Activated effector memory CD4-positive, alpha-beta T cell treated with anti-CD3 and anti-CD28 coated beads, Interleukin-2, amount 50 U/mL, for 16 hours (primary cell): ENCODE results near the gene CRACR2B.
A peak's percentile ranks its signal among the peaks of the same experiment; 100 is the strongest.

Experiments
- DNase-seq: peaks from one replicate; pipeline ENCODE4 v3.0.0-alpha.2; 2020

CRACR2B gene

DNA sequence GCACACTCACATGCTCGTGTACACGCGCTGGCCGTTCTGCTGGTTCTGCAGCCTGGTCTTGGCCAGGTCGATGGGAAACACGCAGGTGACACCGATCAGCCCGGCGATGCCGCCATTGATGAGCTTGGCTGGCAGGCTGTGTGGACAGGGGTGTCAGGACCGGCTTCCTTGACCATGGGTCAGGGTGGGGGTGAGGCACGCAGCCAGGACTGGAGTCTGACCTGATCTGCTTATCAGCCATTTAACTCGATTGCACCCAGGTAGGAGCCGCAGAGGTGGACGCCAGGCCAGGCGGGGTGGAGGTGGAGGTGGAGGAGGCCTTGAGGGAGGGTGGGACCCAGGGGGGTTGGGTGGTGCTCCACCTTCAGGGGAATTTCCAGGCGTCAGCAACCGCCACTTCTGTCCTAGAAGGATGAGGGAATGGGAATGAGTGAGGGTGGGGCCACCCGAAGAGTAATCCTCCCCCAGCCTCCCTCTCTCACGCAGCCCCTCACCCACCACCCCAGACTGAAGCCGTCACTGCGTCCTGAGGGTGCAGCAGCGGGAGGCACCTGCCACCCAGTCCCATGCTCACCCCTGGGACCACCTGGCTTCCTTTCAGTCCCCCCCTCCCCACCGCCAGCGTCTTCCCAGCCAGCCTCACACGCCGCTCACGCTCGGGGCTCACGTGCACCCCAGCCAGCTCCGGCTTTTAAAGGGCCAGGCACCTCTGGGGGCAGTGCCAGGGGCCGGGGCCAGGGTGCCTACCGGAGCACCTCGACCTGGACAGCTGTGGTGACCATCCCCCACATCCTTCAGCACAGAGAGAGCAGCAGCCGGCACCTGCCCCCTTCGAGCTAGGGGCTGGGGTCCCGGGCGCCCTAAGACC is 32.7 kb upstream of the CRACR2B start:
- DNase-seq, result no peak

DNA sequence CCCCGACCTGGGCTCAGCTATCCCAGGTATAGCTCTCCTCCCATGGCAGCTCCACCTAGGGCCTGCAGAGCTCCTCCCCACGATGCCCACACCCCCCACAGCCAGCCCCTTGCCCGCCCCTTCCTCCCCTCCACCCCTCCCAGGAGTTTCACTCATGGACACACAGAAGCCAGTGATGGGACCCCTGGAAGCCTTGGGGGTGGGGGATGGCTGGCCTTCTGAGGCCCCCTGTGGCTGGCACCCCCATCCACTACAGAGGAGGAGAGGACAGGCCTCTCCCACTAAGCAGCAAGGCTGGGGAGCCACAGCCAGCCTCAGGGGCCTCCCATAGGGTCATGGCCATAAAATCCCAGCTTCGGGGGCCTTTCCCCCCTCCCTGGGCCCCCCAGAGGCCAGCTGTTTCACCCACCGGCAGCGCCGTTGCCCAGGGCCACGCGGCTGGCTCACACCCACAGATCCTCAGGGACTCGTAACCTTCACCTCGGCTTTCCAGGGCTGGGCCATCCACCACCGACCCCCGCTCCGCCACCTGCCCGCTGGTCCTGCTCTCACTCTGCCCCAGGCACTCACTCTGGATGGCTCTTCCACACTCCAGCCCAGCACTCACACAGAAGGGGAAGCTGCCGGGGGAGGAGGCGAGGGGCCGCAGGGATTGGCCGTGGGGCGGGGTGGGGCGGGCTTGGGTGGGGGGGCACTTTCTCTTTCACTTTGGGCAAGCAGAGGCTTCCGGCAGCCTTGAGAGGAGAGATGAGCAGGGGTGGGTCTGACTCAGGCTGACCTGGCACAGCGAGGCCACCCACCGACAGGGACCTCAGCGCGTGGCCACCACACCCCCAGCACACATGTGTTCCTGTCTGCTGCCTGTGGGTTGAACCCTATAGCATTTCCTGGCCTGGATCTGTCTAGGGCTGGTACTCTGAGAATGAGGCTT is 31.8 kb upstream of the CRACR2B start:
- peak; percentile 92 for DNase-seq

DNA sequence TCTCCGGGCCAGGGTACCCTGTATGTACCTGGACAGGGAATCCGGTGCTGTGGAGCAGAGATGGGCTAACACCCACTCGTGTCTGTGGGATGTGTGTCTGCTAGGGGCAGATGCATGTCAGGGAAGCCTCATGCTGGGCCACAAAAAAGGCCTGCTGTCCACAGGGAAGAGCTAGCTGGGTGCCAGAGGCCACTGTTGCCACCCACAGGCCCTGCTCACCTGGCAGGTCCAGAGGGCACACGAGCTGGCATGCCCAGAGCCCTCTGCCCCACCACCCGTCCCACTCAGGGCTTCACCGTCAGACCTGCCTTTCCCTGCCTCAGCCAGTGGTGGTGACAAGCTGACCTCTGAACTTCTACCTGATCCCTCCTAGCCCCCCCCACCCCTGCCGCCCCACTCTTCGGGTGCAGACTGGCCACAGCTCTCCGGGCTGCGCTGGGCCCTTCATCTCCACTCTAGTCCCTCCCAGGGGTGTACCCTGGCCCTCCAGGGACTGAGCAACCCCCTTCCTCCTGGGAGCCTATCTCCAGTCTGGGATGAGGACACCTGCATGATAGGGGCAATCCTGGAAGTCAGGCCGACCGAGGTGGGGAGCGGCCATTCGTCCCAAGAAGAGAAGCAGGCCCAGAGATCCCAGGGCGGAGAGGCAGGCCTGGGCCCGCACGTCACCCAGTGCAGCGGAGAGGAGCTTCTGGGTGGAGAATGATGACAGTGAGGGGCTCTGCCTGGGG is 31.0 kb upstream of the CRACR2B start:
- peak; percentile 71 for DNase-seq

DNA sequence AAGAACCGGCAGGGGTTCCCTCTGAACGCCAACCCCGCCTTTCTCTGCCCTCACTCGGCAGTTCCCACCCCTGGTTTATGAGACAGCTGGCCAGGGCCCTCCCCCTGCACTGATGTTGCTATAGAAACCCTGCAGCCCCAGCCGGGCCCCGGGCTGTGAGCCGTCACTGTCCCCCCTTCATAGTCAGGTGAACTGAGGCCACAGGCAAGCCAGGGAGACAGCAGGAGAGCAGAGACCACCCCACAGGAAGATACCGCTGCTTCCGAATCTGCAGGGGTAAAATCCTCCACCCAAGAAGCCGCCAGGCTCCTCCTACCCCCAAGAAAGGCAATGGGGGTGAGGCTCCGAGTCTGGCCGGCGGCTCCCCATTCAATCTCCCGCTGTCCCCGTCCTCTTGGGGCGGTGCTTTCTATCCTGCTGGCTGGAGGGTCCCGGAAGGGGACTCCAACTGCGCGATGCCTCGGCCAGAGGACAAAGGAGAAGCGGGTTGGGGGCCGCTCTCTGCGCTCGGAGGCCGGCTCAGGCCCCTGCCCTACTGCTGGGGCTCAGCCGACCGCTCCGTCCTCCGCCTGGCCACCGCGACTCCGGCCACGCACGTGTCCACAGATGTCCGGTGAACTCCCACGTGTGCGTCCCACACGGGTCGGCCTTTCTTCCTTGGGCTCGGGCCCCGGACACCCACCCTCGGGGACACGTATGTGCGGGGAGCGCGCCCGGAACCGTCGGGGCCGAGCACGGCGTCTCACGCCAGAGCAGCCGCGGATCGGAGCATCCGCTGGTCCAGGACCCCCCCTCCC is 30.2 kb upstream of the CRACR2B start:
- DNase-seq, result peak; percentile 89

DNA sequence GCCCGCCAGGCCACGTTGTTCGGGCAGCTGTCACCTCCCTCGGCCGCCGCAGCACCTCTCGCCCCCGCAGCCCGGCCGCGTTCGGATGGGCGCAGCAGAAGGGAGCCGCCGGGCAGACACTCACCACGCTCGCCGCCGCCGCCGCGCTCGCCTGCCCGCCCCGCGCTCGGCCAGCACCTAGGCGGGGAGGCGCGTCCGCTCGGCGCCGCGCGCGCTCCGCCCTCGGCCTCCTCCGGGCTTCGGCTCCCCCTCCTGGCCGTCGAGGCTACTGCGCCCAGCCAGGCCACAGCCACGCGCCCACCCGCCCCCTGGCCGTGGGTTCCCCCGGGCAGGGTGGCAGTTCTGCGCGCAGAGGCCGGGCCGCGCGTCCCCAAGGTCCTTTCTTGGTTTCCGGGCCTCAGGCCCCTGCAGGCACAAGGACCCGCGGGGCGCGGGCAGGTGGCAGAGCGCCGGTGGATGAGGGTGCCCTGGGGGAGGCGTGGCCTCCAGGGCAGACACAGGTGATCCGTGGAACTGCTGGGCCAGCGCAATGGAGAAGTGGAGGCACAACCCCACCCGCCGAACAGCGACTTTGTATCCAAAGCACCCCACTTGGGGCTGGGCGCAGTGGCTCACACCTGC is 29.5 kb upstream of the CRACR2B start, which contains the start of gene SLC25A22:
Gene SLC25A22 (minus strand): TSS at position 189 of the 621 bp plus-strand sequence. CDS start 3,275 bp downstream, outside the sequence.
- peak; percentile 95 for DNase-seq

DNA sequence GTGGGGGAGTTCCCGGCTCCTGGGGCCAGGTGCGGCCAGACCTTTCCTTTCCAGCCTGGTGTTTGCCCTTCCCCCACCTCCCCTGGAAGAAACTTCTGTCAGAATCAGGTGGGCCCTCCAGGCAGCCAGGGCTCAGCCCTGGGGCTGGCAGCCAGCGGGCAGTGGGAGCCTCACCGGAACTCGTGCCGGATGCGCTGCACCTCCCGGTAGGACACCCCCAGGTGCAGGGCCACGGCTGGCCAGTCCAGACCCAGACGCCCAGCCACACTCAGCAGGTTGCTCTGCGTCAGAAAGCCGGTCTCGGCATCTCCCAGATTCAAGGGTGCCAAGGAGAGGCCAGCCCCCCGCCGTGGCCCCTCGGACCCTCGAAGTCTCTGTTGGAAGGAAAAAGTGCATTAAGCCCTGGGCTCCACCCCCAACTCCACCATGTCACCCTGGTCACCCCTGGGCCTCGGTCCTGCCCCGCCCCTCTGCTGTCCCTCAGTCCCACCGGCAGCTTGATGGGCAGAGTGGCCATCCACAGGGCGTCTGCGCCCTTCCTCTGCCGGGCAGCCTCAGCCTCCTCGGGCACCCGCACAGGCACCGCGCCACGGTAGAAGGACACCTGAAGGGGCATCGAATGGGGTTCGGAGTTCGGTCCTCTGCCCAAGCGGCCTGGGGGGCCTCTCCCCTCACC is 27.9 kb upstream of the CRACR2B start:
- no peak for DNase-seq

DNA sequence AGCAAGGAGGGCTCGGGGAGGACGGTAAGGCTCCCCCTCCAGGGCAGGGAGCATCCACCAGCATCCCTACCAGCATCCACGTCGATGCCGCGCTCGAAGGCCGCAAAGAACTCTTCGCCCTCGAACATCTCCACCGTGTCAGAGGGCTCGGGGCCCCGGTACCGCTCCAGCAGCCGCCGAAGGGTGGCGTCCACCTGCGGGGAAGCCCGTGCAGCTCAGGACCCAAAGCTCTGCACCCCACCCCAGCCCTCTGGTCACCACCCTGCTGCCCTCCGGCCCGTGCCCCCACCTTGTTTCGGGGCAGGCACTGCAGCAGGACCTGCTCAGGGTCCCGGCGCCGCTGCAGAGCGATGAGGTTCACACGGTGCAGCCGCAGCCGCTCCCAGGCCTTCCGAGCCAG is 27.2 kb upstream of the CRACR2B start:
- DNase-seq, result no peak

DNA sequence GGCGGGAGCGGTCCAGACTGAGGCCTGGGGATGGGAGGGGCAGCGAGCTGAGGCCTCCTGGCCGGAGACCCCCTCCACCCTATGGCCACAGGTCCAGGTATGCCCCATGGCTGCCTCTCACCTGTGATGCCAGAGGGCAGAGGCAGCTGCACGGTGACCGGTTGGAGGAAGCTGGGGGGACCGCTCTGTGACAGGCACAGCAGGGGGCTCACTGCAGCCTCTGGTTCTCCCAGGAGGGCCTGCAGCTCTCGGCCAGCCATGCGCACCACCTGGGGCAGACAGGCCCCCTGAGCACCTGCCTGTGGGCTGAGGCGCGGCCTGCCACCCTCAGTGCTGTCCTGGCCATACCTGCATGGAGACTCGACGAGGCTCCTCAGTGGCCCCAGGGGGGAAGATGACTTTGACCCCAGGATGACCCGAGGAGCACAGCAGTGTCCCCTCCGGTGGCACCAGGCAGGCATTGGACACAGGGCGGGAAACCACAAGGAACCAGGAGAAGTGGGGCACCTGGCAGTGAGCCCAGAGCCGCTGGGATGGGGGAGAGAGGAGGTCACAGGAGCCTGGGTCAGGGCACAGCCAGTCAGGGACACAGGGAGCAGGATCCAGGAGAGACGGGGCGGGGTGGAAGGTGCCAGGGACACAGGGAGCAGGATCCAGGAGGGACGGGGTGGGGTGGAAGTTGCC is 26.5 kb upstream of the CRACR2B start:
- DNase-seq, result no peak

DNA sequence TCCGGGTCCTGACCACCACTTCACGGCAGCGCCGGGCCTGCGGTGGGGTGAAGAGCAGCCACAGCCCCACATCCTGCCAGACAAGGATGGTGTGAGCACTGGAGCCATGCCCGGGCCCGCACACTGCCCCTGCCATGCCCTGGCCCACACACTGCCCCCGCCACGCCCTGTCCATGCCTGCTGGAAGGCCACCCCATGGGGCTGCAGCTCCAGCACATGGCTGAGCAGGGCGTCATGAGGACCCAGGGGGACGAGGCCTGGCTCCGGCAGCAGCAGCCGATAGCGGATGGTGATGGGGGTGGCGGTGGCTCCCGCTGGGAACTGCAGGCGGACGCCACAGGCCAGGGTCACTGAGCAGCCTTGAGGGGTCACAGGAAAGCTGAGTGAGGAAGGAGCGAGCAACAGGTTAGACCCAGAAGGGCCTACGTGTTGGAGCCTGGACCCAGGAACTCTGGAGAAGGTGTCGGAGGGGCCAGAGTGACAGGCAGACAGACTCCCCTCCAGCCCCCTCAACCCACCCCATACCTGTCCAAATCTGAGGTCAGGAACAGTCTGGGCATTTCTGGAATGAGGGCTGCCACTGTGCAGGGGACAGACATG is 25.6 kb upstream of the CRACR2B start:
- DNase-seq, result no peak

DNA sequence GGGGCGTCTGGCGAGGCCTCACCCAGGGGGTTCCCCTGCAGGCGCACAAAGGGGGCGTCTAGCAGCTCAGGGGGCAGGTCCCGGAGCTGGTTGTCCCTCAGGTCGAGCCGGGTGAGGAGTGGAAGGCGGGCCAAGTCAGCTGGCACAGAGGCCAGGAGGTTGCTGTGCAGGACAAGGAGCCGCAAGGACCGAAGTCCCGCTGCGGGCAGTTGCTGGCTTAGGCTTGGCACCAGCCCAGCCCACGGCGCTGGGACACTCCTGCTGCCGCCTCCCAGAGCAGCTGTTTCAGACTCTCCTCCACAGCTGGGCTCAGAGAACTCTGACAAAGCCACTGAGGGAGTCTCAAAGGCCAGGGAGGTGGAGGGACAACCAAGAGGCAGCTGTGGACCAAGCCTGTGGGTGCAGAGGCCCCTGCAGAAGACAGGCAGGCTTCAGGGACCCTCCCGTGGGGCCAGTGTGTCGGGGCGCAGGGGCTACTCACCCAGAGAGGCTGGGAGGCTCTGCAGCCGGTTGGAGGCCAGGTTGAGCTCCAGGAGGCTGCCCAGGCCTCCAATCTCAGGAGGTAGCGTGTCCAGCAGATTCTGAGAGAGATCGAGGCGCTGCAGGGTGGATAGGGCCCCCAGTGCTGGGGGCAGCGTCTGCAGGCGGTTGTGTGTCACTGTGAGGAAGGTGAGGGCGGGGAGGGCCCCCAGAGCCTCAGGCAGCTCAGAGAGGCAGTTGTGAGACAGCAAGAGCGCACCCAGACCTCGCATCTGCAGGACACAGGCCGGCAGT is 24.8 kb upstream of the CRACR2B start:
- DNase-seq, result no peak

DNA sequence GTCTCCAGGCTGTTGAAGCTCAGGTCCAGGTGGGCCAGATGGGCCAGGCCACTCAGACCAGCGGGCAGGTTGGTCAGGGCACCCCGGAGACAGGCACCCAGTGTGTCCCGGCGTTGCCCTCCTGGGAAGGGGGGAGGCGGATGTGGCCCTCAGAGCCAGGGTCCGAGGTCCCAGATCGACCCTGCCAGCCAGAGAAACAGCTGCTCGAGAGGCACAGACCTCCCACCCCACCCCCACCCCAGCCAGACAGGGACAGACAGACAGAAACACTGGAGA is 24.3 kb upstream of the CRACR2B start:
- DNase-seq, result no peak

DNA sequence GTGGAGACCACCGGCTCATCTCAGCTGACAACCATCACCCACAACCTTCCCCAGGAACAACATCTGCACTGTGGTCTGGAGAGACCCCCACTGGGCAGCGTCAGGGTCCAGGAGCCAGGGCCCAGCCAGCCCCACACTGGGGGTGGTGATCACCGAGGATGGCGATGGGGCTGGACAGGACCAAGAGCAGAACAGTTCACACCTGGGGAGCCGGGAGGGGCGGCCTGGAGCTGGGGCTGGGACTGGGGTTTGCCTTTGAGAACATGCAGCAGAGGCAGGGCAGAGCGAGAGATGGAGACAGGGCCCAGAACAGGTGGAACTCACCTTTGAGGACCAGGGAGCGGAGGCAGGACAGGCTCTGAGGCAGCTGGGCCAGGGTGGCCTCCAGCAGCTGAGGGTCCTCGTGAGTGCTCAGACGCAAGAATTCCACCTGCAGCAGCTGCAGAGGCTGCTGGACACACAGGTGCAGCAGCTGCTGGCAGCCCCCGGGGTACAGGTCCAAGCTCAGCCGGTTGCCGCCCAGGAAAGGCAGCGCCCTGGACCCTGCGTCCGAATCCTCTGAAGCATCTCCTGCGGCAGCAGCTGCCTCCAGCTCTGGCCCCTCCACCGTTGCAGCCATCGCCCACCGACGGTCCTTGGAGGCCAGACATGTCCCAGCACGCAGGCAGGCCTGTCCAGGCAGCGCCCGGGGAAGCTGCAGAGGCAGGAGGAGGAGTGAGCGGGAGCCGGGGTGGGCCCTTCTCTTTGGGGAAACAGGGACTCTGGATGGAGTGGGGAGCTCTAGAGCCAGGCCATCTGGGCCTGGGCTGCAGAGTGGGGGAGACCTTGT is 23.7 kb upstream of the CRACR2B start:
- no peak for DNase-seq

DNA sequence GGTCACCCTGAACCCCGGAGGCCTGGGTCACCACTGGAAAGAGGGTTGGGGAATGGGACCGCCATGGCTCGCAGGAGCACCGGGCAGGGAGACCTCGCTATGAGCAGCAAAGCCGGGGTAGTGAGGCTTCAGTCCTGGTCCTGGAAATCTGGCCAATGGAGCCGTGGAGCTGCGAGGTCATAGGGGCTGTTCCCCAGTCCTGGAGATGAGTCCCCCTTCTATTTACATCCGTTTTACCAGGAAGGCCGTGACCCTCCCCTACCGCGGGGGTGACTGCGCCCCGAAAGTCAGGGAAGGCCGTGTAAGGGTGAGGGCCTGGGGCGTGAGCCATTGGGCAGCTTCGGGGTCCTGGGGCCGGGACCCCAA is 23.1 kb upstream of the CRACR2B start:
- DNase-seq, result no peak

DNA sequence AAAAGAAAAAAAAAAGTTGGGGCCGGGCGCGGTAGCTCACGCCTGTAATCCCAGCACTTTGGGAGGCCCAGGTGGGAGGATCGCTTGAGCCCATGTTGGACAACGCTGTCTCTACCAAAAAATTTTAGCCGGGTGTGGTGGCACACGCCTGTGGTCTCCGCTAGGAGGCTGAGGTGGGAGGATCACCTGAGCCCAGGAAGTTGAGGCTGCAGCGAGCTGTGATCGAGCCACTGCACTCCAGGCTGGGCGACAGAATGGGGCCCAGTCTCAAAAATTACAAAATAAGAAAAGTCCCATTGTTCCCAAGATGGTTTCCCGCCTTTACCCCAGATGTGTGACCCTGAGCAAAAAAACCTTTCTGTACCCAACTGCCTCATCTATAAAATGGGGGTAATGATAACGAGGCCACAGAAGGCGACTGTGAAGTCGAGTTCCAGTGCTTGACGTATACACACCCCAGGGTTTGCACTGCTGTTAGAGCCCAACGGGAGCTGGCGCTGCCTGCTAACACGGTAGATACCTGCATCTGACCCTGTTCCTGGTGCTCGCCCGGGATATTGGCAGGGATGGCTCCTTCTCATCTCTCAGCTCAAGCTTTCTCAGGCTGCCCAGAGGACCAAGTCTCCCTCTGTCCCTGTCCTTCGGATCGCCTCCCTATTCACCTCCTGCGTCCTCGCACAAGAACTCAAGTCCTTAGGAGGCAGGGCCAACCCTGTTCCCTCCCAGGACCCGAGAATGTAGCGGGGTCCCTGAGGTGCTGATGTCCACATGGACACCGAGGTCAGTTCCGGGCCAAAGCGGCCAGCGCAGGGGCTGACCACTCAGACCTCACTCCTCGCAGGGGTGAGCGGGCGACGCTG is 19.1 kb upstream of the CRACR2B start:
- DNase-seq, result peak; percentile 81

DNA sequence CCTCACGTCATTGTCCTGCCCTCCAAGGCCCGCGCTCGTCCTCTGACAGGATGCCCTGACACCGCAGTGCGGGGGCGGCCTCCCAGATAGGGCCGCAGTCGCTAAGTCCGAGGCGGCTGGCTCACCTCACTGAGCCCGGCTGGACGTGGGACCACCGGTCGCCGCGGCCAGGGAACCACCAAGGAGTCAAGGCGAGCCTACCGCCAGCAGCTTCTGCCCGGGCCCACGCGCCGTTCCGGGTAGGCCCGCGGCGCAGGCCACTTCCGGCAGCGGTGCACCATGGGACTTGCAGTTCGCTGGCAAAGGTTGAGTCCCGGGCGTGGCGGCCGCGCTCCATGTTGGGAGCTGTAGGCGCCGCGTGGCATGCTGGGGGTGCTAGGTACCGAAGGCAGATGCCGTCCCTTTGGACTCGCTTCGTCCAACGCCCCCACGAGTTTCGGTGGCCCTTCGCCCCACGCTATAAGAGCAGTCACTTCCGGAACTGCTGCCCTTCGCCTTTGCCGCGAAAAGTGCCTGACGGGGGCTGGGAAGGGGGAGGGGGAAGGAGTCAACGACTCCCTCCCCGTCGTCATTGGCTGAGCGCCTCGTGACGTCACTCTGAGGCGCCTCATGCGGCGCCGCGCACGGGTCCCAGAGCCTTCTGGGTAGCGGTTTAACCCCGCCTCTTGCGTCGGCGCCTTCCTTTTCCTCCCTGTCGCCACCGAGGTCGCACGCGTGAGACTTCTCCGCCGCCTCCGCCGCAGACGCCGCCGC is 18.3 kb upstream of the CRACR2B start, which contains the start of gene RPLP2:
Gene RPLP2 (plus strand): TSS at position 681 of the 753 bp plus-strand sequence. CDS start 268 bp downstream, outside the sequence.
- peak; percentile 99 for DNase-seq

DNA sequence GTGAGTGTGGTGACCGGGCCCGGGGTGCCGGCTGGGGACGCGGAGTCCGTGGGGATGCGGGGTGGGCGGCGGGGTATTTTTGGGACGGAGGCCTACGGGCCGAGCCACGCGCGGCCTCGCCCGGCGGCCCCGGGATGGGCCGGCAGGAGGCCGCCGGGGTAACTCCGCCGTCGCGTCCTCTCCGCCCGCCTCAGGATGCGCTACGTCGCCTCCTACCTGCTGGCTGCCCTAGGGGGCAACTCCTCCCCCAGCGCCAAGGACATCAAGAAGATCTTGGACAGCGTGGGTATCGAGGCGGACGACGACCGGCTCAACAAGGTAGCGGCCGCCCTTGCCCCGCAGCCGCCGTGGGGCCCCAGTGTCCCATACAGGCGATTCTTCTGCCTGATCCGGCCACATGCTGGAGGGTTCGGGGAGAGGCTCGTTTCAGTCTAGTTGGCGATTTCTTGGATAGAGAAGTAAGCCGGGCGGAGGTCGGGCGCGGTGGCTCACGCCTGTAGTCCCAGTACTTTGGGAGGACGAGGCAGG is 17.6 kb upstream of the CRACR2B start:
- DNase-seq, result no peak
